Fibroblast of skin of right quadriceps (primary cell): ENCODE data around the gene ENDOU.

Experiments used
- DNase-seq: peaks from one replicate; pipeline ENCODE4 v3.0.0-alpha.2; 2013

Gene ENDOU, protein sequence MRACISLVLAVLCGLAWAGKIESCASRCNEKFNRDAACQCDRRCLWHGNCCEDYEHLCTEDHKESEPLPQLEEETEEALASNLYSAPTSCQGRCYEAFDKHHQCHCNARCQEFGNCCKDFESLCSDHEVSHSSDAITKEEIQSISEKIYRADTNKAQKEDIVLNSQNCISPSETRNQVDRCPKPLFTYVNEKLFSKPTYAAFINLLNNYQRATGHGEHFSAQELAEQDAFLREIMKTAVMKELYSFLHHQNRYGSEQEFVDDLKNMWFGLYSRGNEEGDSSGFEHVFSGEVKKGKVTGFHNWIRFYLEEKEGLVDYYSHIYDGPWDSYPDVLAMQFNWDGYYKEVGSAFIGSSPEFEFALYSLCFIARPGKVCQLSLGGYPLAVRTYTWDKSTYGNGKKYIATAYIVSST

DNA sequence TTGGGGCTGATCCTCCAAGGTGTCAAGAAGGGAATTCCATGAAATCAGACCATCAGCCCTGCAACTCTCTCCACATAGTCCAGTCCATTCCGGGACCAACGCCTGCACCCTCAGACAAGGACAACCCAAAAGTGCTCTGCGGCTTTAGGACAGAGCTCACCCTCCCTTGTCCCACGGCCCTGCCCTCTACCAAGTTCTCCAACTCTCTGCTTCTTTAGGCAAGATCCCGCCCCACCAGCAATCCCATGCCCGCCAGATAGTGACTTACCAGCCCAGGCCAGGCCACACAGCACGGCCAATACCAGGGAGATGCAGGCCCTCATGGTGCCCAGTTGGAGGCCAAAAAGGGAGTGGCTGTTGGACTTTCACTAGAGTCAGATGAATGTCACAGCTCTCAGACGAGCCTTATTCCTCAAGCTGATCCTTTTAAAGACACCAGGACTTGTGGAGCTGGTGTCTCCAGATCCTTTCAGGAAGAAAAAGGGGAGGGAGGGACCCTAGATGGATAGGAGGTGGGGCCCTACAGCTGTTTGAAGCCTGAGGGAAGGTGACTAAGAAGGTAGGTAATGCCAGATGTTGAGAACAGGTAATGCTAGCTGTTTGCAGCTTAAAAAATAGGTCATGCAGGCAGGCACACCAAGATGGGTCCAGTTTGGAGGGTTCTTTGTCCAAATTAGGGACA is at the start of gene ENDOU:
ENDOU (minus strand) TSS at position 400 of the 682 bp plus-strand sequence; CDS start at position 323, 77 bp downstream.
- DNase-seq = no peak

DNA sequence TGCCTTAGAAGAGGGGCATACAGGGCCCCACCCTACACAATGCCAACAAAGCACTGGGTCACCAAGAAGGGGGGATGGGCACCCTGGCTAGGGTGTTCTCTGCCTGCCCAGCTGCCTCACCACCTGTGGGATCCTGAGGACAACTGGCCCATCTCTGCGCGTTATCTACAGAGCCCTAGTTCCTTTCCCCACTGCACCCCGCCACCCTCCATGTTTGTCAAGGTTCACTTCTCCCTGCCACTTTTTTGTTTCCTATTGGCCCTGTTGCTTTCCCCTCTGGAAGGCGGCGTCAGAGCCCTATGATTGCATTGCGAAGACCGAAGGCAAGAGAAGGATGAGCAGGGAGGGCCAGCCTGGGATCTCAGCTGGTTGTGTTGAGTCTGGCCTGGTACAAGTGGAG is 49.4 kb upstream of the ENDOU start:
- no peak for DNase-seq

DNA sequence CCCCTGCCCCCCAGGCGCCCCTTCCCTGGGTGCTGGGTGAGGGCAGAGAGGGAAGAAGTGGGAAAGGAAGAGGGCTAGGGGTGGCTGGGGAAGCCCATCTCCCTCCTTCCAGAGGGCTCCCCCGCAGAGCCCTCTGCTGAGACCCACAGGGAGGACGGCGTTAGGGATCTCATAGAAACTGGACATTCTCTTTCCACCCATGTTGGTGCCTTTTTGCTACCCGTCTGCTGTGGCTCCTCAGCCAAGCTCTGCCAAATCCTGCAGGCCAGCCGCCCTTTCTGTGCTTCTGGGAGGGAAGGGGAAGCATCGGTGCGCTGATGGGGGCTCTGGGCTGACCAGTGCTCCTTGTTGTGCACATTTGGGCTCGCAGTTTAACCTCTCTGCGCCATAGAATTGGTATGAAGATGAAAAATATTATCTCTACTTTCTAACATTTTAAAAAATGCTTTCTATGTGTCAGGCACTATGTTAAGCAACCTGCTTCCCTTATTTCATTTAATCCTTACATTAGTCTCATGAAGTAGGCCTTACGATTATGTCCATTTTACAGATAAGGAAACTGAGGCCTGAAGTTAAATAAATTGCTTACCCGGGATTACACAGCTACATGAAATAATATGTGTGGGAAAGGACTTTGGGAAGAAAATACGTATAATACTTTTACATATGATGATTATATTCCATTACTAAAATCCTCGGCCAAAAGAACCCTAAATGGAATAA is 48.7 kb upstream of the ENDOU start:
- DNase-seq = no peak

DNA sequence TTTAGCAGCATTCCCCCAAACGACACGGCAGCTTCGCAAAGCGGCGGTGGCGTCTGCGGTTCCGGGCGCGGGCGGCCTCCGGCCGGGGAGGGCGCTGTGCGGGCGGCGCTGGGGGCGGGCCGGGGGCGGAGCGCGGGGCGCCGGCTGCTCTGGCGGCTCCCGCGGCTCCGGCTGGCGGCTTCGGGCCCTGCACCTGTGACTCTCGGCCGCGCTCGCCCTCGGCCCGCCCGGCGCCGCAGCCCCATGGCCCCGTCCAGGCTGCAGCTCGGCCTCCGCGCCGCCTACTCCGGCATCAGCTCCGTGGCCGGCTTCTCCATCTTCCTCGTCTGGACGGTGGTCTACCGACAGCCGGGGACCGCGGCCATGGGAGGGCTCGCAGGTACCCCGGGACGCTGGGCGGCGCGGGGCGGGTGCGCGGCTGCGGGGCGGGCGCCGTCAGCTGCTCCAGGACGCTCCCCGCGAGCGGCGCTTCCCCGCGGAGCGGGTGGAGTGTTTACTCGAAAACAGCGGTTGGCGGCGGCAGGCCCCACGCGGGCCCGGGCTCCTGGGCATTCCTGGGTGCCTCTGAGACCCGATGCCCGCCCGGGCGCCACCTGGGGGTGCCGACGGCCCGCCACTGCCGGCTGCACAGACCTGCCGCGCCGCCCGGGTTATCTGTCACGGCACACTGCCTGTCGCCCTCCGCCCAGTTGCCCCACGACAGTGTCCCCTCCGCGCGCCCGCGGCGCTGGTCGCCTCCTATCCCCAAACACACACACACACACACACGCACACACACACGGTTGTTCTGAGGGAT is 48.0 kb upstream of the ENDOU start, which contains the start of gene SLC48A1:
SLC48A1 (plus strand) TSS at position 177 of the 796 bp plus-strand sequence; CDS start at position 244, 67 bp downstream.
- DNase-seq = peak; percentile 60

DNA sequence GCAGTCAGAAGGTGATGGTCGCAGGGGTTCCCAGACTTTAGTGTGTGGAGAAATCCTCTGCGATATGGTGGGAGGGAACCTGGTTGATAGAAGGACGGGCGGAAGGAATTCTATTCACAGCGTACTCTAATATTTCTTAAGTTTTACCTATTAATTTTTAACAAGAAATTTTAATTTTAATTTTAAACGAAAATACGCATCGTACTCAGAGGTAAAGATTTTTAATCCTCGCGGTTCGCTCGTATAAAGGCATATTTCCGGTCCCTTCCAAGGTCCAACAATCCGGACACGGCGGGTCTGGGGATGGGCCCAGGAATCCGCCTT is 47.4 kb upstream of the ENDOU start:
- DNase-seq = no peak

DNA sequence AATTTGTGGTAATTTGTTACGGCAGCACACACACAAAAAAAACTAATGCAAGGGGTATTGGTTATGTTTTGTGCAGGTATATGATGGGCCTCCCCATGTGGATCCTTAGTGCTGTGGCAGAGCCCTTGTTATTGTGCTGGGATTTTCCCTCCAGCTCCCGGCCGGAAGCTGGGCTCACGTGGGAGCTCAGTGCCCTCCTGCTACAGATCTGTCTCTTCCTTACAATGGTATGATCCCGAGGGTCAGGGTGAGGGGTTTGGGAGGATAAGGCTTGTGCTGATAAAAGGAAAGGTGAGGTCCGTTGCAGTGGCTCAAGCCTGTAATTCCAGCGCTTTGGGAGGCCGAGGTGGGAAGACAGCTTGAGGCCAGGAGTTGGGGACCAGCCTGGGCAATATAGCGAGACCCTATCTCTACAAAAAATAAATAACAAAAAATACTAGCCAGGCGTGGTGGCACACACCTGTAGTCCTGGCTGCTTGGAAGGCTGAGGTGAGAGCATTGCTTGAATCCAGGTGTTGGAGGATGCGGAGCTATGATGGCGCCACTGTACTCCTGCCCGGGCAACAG is 46.9 kb upstream of the ENDOU start:
- DNase-seq = no peak

DNA sequence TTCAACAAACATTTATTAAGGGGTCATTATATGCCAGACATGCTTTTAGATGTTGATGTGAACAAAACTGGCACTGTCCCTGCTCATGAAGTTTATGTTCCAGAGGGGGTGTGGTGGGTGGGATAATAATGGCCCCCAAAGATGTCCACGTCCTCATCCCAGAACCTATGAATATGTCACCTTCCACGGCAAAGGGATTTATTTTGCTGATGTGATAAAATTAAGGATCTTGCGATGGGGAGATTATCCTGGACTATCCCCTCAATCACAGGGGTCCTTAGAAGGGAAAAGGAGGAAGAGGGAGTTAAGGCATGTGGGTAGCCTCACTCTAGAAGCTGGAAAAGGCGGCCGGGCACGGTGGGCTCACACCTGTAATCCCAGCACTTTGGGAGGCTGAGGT is 46.0 kb upstream of the ENDOU start:
- DNase-seq = no peak

DNA sequence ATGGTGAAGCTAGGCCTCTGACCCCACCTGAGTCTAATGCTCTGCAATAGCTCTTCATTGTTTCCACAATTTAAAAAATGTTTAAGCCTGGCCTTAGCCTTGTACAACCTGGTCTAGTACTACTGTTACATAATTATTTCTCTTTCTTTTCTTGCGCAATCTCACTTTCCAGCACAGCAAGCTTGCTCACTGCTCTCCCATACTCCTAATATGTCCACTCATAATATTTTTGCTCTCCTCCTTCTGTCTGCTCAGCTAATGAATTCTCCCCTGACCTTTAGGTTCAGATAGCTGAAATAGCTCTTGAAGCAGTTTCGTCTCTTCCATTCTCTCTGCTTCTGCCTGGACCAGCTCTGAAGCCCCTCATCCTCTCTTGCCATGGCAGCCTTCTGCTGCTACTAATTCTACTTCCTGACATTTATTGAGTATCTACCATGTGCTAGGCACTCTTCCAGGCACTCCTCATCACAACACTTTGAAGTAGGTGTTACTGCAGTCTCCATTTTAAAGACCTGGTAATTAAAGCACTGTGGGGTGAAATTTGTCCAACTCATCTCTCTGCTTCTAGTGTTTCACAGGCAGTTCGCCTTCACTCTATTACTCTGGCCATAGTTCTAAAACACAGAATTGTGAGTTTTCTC is 44.9 kb upstream of the ENDOU start:
- DNase-seq = no peak

DNA sequence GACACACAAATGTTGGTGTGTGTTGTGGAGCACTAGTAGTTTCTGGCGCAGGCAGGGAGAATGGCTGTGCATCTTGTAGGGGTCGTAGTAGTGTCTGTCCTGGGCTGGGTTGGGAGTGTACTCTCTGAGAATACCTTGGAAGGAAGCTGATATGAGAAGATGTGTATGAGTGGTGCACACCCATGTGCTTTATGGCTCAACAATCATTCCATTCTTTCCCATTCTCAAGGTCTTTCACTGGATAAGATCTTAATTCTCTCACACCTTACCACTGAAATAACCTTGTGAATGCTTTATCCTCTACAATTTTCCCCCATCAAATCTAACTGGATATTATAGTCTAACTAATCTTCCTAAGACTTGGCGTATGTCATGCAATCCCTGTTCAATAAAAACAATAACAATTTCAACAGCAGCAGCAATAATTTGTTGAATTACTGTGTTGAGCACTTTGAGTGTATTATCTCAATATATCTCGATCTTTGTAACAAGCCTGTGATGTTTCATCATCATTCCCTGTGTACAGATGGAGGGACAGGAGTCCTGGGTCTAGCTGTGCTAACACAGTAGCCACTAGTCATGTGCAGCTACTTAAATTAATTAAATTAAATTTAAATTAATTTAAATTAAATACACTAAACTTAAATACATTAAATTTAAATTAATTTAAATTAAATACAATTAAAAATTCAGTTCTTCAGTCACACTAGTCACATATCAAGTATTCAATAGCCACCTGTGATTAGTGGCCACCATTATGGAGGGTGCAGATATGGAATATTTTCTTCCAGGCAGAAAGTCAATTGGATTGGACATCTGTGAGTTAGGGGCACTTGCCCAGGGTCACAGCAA is 44.2 kb upstream of the ENDOU start:
- no peak for DNase-seq

DNA sequence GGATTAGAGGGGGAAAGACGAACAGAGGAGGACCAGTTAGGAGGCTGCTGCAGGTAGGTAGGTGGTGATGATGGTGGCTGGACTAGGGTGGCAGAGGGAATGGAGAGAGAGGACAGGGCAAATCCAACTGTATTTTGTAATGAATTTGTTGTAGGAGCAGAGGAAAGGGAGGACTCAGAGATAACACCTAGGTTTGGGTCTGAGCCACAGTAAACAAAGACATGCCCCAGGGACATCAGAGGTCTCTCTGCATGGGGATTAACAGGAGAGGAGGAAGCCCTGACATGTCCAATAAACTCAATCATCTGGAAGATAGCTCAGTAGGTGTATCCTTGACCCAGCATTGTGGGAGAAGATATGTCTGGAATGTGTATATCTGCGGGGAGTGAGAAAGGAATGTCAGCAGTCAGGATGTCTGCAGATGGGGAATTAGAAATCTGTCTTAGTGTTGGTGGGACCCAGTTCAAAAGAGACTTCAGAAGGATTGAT is 43.1 kb upstream of the ENDOU start:
- DNase-seq = peak; percentile 68

DNA sequence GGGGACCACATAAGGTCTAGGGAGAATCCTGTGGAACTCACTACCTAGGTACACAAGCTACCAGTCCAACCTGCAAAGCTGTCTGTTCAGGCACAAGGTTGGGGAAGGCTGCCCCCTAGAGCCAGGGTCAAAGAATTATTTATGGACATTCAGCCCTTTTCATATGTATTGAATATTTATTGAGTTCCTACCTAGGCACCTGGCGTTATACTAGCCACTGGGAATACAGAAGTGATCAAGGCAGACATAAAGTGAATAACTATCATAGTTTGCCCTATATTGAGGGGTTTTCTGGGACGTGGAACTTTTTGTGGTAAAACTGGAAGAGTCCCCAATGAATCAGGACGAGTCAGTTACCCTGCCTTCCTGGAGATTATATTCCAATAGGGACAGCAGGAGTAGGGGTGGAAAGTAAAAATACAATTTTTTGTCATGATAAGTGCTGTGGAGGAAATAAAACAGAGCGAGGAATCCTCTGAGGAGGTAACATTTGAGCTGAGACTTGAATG is 42.0 kb upstream of the ENDOU start:
- DNase-seq = no peak

DNA sequence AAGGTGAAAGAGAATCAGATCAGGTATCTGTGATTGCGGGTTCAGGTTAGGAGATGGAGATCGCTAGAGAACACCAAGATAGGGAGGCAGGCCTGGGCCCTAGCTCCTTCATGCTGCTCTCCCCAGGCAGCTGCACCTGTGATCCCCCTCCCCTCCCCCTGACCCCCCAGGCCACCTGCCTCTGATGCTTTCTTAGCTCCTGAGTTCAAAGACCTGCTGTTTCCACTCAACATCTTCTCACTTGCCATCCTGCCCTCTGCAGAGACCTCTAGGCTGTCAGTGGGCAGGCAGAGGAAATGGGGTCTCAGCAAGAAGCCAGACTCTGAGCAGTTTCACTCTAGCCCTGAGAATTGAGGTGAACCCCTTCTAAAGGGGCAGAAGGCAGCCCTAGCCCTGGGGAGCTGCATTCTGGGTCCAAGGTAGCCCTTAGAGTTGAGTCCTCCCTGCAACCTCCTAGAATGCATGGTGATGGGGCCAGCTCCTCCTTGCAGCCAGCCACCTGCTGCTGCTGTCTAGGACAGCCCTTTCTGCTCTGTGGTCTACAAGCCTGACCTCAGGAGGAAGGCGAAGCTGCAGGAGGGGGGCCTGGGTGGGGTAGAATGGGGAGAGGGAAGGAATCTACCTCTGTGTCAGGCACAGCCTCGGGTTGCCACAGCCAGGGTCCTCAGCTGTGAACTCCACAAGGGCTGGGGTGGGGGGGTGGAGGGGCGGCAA is 41.4 kb upstream of the ENDOU start:
- DNase-seq = no peak

DNA sequence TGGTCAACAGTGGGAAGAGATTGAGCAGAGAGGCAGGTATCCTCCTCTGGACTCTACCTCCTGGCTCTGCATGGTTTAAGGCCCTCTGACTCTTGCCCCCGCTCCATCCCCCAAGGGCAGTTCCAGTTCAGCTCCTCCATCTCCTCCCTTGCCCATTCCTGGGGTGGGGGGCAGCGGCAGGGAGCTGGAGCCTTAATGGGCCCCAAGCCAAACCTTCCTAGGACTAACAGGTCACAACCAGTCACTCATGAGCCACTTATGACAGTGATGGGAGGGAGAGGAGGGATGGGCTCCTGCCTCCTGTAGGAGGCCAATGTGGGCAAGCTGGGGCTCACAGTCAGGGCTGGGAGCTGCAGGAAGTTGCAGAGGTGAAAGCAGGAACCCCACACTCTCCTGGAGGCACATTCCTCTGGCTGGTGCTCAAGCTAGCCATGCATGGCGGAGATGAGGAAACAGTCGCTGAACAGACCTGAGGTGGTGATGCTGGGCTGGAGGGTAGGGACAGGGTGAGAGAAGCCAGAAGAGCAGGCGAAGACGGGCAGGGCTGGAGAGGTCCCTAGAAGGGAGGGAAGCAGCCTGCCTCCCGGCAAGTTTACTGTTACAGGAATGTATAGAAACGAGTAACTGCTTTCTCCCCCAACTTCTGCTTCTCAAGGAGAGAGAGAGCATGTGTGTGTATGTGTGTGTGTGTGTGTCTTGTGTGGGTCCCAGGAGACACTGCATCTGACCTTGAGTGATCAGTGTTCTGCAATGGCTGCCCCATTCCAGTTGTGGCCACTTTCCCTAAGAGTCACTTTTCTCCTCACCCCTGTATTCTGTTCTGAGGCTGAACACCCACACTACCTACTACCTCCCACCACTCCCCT is 38.4 kb upstream of the ENDOU start:
- no peak for DNase-seq

DNA sequence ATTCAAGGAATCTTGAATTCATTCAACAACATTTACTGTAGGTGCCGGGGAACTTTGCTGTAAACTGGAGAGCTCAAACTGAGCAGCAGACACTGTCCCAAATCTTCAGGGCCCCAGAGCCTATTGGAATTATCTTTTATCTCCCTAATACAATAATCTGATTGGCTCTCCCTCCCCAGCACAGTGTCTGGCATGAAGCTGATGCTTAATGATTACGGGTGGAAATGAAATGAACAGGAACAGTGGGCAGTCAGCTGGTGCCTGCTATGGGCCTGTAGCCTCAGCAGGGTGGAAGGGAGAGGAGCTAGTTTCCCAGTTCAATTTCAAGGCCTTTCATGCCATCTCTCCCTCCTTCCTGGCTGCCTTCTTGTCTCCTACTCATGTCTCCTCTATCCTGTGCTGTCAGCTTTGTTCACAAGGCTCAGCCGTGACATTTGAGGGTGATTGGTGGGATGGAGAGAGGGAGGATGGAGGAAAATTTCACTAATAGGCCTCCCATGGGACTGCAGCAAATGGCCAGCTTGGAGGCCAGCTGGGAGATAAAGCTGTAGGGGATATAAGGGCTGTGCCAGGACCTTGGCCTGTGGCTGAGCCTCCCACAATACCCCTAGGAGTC is 37.7 kb upstream of the ENDOU start:
- DNase-seq = no peak

DNA sequence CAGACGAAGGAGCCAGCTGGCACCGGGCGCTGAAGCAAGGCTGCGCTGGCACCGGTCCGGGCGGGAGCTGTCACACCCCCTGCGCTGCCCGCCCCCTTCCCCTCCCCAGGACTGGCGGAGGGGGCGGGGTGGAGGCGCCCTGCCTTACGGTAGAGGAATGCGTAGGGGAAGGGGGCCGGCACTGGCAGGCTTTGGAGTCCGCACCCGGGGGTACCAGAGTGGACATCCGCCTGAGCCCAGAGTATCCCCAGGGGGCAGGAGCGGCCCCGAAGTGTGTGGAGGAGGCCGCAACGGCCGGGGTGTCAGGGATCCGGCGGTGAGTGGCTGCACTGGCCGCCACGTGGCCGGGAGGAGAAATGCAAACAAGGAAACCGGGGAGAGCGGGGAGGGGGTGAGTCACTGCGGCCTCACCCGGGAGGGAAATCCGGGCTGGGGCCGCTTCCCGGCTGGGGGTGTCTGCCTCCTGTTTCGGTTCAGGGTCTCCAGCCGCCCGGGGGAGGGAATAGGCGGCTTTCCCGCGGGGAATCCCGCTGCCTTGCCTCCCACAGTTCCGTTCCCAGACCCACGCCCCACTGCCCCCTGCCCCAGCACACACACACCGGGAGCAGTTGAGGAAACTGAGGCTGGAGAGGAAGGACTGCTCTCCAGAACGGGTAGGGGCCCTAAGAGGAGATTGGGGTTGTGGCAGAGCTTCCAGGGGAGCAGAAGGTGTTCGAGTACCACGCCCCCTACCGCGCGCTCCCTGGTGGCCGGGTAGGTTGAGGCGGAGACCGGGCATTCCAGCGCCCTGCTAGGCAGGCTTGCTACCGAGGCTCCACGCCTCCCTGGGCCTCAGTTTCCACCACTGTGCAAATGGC is 33.8 kb upstream of the ENDOU start, which contains the start of gene RAPGEF3:
RAPGEF3 (minus strand) TSS at position 47 of the 857 bp plus-strand sequence. CDS start 324 bp downstream, outside the sequence.
- peak; percentile 84 for DNase-seq

DNA sequence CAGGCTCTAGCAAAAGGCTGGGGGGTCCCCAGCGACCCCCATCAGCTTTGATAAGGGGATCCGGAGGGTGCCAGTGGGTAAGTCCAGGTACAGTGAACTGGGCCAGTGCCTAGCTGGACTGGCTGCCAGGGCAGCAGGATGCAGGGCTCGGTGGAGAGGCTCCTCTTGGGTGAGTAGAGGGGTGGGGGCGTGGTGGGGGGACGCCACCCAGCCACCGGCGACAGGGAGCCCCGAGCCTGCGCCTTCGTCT is 33.2 kb upstream of the ENDOU start:
- no peak for DNase-seq

DNA sequence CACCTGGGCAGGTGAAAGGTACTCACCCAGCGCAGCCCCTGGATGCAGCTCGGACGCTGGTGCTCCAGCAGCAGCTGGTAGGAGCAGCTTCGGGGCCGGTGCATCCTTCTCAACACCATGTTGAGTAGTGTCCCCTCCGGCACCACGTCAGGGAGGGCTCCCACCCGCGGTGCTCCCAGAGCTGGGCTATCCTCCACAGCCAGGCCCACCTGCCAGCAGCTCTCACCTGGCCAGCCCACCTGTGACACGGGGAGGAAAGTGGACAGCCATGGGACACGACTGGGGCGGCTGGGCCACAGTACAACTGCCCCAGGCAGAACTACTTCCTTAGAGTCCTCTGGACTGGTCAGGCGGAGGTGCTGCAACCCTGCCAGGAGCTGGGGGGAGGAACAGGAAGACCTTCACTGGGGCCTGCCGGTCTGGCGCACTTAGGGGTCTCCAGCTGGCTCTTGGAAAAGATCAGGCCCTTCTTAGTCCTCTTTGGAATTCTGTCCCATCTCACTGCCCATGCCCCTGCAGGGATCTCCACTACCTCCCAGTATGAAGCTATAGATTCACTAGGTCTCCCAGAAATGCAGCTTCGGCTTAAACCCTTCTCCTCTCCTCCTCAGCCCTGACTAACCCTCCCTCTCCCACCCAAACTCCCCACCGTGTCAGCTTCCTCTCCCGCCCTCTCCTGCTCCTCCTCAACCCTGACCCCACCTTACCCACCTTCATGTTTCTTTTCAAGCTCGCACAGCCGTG is 32.7 kb upstream of the ENDOU start:
- DNase-seq = no peak
